OCI-LY7 (cell line): ENCODE results near the gene DUSP6.

ENCODE experiments used
- CTCF ChIP-seq: fragments of 200-600 bp; sonication (generic); conservative IDR thresholded peaks from 2 replicates; pipeline ENCODE4 v1.5.1; 2014; ENCODE audit warnings: mild to moderate bottlenecking, antibody characterized with exemption, low read length, moderate library complexity, mixed read lengths
- EZH2phosphoT487 ChIP-seq: fragments of 200-600 bp; sonication (generic); IDR thresholded peaks from 2 replicates; pipeline ENCODE4 v1.6.1; 2018; ENCODE audit warnings: low read depth, borderline replicate concordance, mild to moderate bottlenecking, mixed run types, antibody characterized with exemption, low read length, moderate library complexity, mixed read lengths

DNA sequence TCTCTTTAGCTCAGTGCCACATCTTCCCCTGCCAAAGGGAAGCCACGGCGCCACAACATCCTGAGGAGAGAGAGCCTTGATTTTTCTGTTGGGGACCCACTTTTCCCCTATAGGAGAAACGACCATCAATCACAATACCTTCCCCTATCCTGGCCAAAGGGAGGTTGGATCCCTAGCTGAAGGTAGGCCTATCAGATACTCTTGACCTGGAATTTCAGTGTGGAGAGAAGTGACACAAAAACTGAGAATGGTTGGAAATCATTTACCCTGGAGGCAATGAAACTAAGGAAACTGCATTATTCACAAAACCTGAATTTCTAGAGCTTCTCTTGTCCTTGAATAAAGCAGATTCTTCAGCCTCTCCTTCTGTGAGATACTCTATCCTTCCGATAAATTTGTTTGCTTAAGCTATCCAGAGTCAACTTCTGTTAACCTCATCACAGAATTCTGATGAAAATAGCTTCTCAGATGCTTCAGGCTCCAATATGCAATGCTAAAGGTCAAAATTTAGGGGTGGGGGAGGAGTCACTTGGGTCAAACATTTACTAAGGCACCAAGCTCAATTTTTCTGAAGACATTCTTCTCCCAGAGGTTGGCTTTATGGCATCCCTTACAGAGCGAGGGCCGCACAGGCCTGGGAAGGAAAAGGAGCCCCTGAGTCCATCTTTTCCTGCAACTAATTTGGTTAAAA is 27.0 kb upstream of the DUSP6 start:
- no peak for TF ChIP-seq CTCF
- TF ChIP-seq EZH2phosphoT487, result no peak
